Activated T-helper 2 cell treated with anti-CD3 and anti-CD28 coated beads, Interferon-gamma antibody, Interleukin-2, Interleukin-4, amounts not matched to agents 10 μg/mL and 5 μg/mL and 100 μg/mL, durations not matched to agents 14 hours and 24 hours and 36 hours (primary cell): ENCODE measurements around the gene NRXN2. TPM values are rescaled to one million over a fixed set of nuclear protein-coding genes. Genes with fewer than 3 reads are reported as not detected.

Source experiments
- DNase-seq: peaks from one replicate; pipeline ENCODE4 v3.0.0; 2021; ENCODE audit warnings: low spot score
- H3K27ac Mint-ChIP-seq: one replicate; pipeline ENCODE4 v1.8.0; 2021; ENCODE audit warnings: mixed read lengths
- H3K27me3 Mint-ChIP-seq: one replicate; pipeline ENCODE4 v1.8.0; 2021; ENCODE audit warnings: low read depth, mixed read lengths
- H3K36me3 Mint-ChIP-seq: one replicate; pipeline ENCODE4 v1.8.0; 2021; ENCODE audit warnings: low read depth, mixed read lengths
- H3K4me1 Mint-ChIP-seq: one replicate; pipeline ENCODE4 v1.8.0; 2021; ENCODE audit warnings: low read depth, mixed read lengths
- H3K4me3 Mint-ChIP-seq: one replicate; pipeline ENCODE4 v1.8.0; 2021; ENCODE audit warnings: low read depth, mild to moderate bottlenecking, moderate library complexity, mixed read lengths
- H3K9me3 Mint-ChIP-seq: one replicate; pipeline ENCODE4 v1.8.0; 2021; ENCODE audit warnings: mixed read lengths
- intact Hi-C: fragments of 100-400 bp; cut with micrococcal nuclease; formaldehyde crosslinking; loops from one replicate; pipeline ENCODE4 v1.15.1; 2023
- total RNA-seq: library from RNA; stranded (reverse); gene quantifications from 2 replicates; pipeline ENCODE4 v1.2.3, GENCODE V29; 2022

Gene NRXN2
- total RNA-seq, 1 donor from 2014 or later = not detected

- no peaks in the 10 kb centered on the region for H3K27me3 Mint-ChIP-seq
- intact Hi-C loops = no loop called here
- H3K36me3 Mint-ChIP-seq = peaks cover 32% of the 10 kb centered on the region
- no peaks in the 10 kb centered on the region for H3K9me3 Mint-ChIP-seq
- H3K27ac Mint-ChIP-seq = no peak overlapping the region
- DNase-seq = no peak
- H3K4me1 Mint-ChIP-seq = peaks cover 5% of the 10 kb centered on the region
- H3K4me3 Mint-ChIP-seq = no peak overlapping the region
Observed at GRCh38 chr11:64754919-64755662, 32.1 kb upstream of the NRXN2 start.

- H3K36me3 Mint-ChIP-seq = peaks cover 34% of the 10 kb centered on the region
- DNase-seq = no peak
- no peak overlapping the region for H3K4me3 Mint-ChIP-seq
- peaks cover 5% of the 10 kb centered on the region for H3K4me1 Mint-ChIP-seq
- no peaks in the 10 kb centered on the region for H3K9me3 Mint-ChIP-seq
- H3K27ac Mint-ChIP-seq = no peak overlapping the region
- no peaks in the 10 kb centered on the region for H3K27me3 Mint-ChIP-seq
- intact Hi-C loops = no loop called here
Observed at GRCh38 chr11:64754124-64754918, 31.3 kb upstream of the NRXN2 start.

GRCh38 chr11:64753380-64754123 is 30.6 kb upstream of the NRXN2 start:
- no peaks in the 10 kb centered on the region for H3K27me3 Mint-ChIP-seq
- no peak for DNase-seq
- peaks cover 34% of the 10 kb centered on the region for H3K36me3 Mint-ChIP-seq
- H3K4me3 Mint-ChIP-seq = no peak overlapping the region
- H3K4me1 Mint-ChIP-seq = peaks cover 5% of the 10 kb centered on the region
- H3K27ac Mint-ChIP-seq = no peak overlapping the region
- H3K9me3 Mint-ChIP-seq = no peaks in the 10 kb centered on the region
- intact Hi-C loops = no loop called here

- Mint-ChIP-seq H3K36me3 (peaks cover 34% of the 10 kb centered on the region), H3K4me3 (no peak overlapping the region), H3K27ac (no peak overlapping the region), H3K9me3 (no peaks in the 10 kb centered on the region), H3K27me3 (no peaks in the 10 kb centered on the region), H3K4me1 (peaks cover 5% of the 10 kb centered on the region)
- DNase-seq = no peak
- intact Hi-C loops = no loop called here
Observed at GRCh38 chr11:64753019-64753379, 30.0 kb upstream of the NRXN2 start.

GRCh38 chr11:64752175-64752970 is 29.4 kb upstream of the NRXN2 start:
- DNase-seq = no peak
- intact Hi-C loops = no loop called here
- H3K4me1 Mint-ChIP-seq = peaks cover 5% of the 10 kb centered on the region
- no peaks in the 10 kb centered on the region for H3K9me3 Mint-ChIP-seq
- peaks cover 34% of the 10 kb centered on the region for H3K36me3 Mint-ChIP-seq
- no peak overlapping the region for H3K4me3 Mint-ChIP-seq
- H3K27me3 Mint-ChIP-seq = no peaks in the 10 kb centered on the region
- no peak overlapping the region for H3K27ac Mint-ChIP-seq

- H3K4me1 Mint-ChIP-seq = peaks cover 5% of the 10 kb centered on the region
- no peak for DNase-seq
- no peak overlapping the region for H3K27ac Mint-ChIP-seq
- intact Hi-C loops = no loop called here
- H3K9me3 Mint-ChIP-seq = no peaks in the 10 kb centered on the region
- H3K27me3 Mint-ChIP-seq = no peaks in the 10 kb centered on the region
- no peak overlapping the region for H3K4me3 Mint-ChIP-seq
- H3K36me3 Mint-ChIP-seq = peaks cover 34% of the 10 kb centered on the region
Observed at GRCh38 chr11:64751580-64751979, 28.6 kb upstream of the NRXN2 start.

- Mint-ChIP-seq H3K4me3 (no peak overlapping the region), H3K27ac (no peak overlapping the region), H3K4me1 (peaks cover 5% of the 10 kb centered on the region)
Observed at GRCh38 chr11:64751136-64751535, 28.1 kb upstream of the NRXN2 start.

GRCh38 chr11:64750361-64751054 is 27.5 kb upstream of the NRXN2 start:
- intact Hi-C loops = no loop called here
- Mint-ChIP-seq H3K36me3 (peaks cover 34% of the 10 kb centered on the region), H3K27me3 (no peaks in the 10 kb centered on the region), H3K4me1 (peaks cover 8% of the 10 kb centered on the region), H3K27ac (no peak overlapping the region), H3K4me3 (no peak overlapping the region), H3K9me3 (no peaks in the 10 kb centered on the region)
- DNase-seq = no peak

More at GRCh38 chr11:64751136-64751535, 28.1 kb upstream of the NRXN2 start:
- intact Hi-C loops = no loop called here
- DNase-seq = no peak
- Mint-ChIP-seq H3K9me3 (no peaks in the 10 kb centered on the region), H3K27me3 (no peaks in the 10 kb centered on the region), H3K36me3 (peaks cover 34% of the 10 kb centered on the region)

GRCh38 chr11:64747961-64748665 is 25.1 kb upstream of the NRXN2 start:
- Mint-ChIP-seq H3K27ac (peak overlapping the region; percentile 17), H3K9me3 (no peaks in the 10 kb centered on the region), H3K27me3 (no peaks in the 10 kb centered on the region), H3K36me3 (peaks cover 31% of the 10 kb centered on the region), H3K4me3 (no peak overlapping the region), H3K4me1 (peaks cover 19% of the 10 kb centered on the region)
- intact Hi-C loops = no loop called here
- no peak for DNase-seq

- Mint-ChIP-seq H3K27me3 (no peaks in the 10 kb centered on the region), H3K27ac (peak overlapping the region; percentile 35), H3K4me1 (peaks cover 22% of the 10 kb centered on the region), H3K36me3 (peaks cover 19% of the 10 kb centered on the region), H3K9me3 (no peaks in the 10 kb centered on the region), H3K4me3 (peak overlapping the region; percentile 17)
- intact Hi-C loops = no loop called here
- no peak for DNase-seq
Observed at GRCh38 chr11:64746486-64746885, 23.5 kb upstream of the NRXN2 start.

- H3K27ac Mint-ChIP-seq = peak overlapping the region; percentile 88
- peaks cover 23% of the 10 kb centered on the region for H3K4me1 Mint-ChIP-seq
- H3K36me3 Mint-ChIP-seq = peaks cover 20% of the 10 kb centered on the region
- no peaks in the 10 kb centered on the region for H3K27me3 Mint-ChIP-seq
- H3K4me3 Mint-ChIP-seq = peak overlapping the region; percentile 83
- intact Hi-C loops = loop anchor here (2.0 kb wide), 2 partner anchors 21 to 33 kb away; partner anchors contain the start of gene SF1
- peak; percentile 83 for DNase-seq
- H3K9me3 Mint-ChIP-seq = no peaks in the 10 kb centered on the region
Observed at GRCh38 chr11:64745521-64746328, 22.7 kb upstream of the NRXN2 start.
